ENCODE results near the gene ARHGAP23.
"Not testable (repeated sequence)": the region's sequence is repeated elsewhere in the genome, so short reads cannot be mapped to it uniquely, and the experiment has no call there.

Gene ARHGAP23

DNA sequence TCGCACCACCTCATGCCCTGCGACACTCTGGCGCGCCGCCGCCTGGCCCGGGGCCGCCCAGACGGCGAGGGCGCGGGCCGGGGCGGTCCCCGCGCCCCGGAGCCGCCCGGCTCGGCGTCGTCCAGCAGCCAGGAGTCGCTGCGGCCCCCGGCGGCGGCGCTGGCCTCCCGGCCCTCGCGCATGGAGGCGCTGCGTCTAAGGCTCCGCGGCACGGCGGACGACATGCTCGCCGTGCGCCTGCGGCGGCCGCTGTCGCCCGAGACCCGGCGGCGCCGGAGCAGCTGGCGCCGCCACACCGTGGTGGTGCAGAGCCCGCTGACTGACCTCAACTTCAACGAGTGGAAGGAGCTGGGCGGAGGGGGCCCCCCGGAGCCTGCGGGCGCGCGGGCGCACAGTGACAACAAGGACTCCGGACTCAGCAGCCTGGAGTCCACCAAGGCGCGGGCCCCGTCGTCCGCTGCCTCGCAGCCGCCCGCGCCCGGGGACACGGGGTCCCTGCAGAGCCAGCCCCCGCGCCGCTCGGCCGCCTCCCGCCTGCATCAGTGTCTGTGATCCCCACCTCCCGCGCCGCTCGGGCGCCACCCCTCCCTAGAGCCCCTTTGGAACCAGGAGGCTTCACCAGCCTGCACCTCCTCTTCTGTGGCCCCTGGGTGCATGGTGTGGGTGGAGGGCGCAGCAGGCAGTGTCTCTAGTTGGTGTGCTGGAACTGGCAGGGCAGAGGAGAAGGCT is 82.3 kb downstream of the ARHGAP23 start:
- TF ChIP-seq GATA1 (IDR thresholded peaks at IDR 0.05; ENCODE audit: low read depth, low read length) = no peak
- TF ChIP-seq POLR2A (IDR thresholded peaks at IDR 0.05; ENCODE audit: low read length) = no peak
- DNase-seq = peak; percentile 61 to 66

DNA sequence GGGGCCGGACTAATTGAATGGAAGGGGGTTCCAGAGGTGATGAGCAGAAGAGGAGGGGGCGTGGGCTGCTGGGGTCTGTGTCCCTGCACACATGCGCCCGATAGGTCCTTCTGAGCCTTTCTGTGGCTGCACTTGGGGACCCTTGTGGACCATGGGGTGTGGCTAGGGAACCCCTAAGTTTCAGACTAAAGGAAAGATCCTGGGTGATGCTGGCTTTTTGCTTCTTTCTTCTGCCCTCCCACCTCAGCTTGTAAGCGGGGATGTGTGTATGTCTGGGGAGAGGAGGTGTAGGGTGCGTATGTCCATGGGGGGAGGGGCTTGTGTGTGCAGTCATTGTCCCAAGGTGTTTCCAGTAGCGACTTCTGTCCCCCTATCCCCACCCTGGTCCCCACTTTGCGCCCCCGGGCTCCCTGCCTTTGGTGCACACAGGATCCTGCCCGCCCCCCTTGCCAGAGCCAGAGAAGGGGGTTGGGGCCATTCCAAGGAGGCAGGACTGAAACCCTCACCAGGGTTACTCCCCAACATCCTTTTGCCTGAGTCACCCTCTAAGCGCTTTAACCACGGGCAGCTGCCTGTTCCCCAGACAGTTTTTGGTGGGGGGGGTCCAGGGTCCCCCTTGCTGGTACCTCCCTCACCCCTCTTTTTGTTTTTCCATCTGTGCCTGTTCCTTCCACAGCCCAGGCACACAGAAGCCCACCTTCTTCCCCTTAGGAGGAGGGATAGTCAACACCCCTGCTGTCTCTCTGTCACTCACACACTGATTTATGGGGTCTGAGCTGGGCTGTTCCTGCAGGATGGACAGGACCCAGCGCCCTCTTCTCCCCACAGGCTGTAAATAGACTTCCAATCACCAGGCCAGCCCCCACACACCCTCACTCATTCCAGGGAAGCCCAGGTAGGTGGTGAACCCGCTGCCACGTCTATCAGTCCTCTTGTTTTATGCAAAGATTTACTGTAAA is 83.2 kb downstream of the ARHGAP23 start:
- TF ChIP-seq POLR2A (IDR thresholded peaks at IDR 0.05; ENCODE audit: low read length) (no peak), GATA1 (IDR thresholded peaks at IDR 0.05; ENCODE audit: low read depth, low read length) (no peak)
- no peak for DNase-seq

DNA sequence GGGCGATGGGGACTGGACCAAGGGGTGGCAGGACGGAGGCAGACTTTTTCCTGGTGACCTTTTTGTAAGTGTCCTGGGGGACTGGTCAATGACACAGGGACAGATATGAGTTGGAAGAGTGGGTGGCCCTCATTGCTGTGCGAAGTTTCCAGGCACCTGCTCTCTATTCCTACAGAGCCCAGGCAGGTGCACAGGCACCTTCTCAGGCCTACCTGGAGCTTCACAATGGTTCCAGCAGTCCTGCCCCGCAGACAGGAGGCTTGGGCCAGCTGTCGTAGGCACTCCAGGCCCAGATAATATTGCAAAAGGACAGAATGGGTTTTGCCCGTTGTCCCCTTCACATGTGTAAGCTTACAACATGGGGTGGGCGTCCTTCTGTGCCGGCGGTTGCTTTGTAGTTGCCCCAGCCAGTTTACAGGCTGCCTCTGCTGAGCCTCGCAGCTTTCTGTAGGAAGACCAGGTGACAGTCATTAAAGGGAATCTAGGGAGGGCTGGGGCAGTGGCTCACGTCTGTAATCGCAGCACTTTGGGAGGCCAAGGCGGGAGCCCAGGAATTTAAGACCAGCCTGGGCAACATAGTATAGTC is 84.3 kb downstream of the ARHGAP23 start:
- no peak for DNase-seq
- TF ChIP-seq POLR2A (IDR thresholded peaks at IDR 0.05; ENCODE audit: low read length) (no peak), GATA1 (IDR thresholded peaks at IDR 0.05; ENCODE audit: low read depth, low read length) (no peak)

DNA sequence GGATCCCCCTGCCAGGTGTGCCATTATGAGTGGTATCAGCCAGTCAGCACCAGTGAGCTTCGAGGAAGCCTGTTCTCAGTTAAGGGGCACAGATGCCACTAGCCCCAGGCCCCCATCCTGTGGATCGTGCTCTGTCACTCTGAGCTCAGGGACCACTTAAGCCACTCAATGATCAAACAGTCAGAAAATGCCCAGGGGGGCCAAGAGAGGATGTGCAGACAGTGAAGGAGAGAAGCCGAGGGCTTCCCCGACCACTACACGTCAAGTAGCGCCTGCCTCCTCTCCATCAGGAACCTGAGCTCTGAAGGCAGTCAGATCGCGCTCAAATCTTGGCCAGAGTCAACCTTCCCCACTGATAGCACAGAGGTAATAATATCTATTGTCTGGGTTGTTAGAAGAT is 98.3 kb downstream of the ARHGAP23 start:
- not testable (repeated sequence) for DNase-seq

DNA sequence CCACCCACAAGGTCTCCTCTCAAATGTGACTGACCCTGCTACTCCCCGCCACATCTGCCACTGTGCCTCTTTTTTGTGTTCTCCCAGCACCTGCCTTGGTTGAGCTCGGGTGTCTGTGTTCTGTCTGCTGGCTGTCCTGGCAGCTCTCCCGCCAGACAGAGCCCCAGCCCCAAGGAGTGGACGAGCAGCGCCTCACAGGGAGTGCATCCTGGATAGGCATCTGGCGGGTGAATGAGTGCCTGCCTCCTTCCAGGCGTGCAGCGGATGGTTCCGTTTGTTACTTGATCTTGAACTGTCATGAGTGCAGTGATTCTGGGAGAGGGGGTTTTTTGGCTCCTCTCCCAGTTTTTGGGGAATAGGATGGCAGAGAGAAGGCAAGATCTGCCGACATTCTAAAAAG is 99.9 kb downstream of the ARHGAP23 start:
- not testable (repeated sequence) for DNase-seq

DNA sequence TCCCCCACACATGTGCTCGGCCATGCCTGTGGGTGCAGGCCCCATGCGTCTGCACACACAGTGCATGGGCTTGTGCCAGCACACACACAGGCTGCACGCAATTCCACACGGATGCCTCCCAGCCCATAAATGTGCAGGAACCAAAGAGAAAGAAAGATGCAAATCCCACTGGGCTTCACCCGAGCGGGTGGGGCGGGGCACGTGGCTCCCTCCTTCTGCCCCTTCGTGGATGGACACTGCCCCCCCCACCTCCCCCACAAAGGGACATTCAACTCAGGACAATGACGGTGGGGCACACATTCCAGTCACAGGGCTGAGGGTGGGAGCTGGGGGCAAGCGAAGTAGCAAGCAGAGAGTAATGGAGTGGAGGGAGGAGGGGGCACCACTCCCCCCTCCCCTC is 102.6 kb downstream of the ARHGAP23 start:
- not testable (repeated sequence) for DNase-seq

DNA sequence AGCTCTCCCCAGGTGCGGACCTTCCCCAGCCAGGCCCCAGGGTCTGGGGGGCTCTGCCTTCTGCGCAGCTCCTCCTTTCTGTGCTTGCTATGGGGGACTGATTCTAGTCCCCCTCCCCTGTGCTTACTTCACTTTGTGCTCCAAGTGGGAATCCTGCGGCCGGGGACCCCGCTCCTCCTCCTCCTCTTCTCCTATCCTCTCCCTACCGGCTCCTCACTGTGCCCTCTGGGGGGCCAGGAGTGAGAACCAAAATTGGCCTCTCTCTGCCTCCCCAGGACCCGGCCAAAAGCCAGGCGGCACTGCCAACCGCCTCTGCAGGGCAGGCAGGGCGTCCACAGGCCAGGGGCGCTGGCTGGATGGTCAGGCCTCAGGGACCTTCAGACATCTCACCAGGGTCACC is 103.5 kb downstream of the ARHGAP23 start:
- DNase-seq = not testable (repeated sequence)

DNA sequence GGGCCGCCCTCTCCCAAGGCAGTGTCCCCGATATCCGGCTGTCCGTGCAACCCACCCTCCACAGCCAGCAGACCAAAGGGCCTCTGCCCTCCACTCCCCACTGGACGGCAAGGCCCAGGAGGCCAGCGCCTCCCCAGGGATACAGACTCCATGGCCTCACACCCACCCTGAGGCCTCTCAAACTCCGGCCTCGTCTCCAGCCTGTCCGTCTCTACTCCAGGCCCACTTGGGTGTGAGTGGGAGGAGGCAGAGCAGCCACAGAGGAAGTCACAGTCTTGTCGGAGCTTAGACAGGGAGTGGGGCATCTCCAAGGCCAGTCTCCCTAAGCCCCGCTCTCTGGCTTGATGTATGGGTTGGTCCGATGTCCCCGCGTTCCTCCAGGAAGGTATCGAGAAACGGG is 104.2 kb downstream of the ARHGAP23 start:
- no peak for DNase-seq
- TF ChIP-seq POLR2A (IDR thresholded peaks at IDR 0.05; ENCODE audit: low read length) (no peak), GATA1 (IDR thresholded peaks at IDR 0.05; ENCODE audit: low read depth, low read length) (no peak)

DNA sequence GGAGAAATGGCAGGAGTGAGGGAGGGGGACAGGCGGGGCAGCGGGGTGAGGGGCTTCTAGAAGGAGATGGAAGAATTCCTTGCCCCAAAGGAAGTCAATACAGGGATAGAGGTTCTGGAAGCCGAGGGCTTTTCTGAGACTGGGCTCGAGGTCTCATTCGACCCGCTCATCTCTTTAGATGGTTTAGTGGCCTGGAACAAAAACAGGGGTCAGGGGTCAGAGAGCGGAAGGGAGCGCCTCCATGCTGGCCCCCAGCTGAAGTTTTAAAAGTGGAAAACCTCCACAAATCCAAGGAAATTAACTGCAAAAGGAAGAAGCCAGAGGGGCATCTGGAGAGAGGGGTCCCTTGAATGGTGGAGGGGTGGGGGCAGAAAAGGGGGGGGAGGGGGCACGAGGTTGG is 105.0 kb downstream of the ARHGAP23 start:
- TF ChIP-seq GATA1 (IDR thresholded peaks at IDR 0.05; ENCODE audit: low read depth, low read length) (no peak), POLR2A (IDR thresholded peaks at IDR 0.05; ENCODE audit: low read length) (no peak)
- no peak for DNase-seq

DNA sequence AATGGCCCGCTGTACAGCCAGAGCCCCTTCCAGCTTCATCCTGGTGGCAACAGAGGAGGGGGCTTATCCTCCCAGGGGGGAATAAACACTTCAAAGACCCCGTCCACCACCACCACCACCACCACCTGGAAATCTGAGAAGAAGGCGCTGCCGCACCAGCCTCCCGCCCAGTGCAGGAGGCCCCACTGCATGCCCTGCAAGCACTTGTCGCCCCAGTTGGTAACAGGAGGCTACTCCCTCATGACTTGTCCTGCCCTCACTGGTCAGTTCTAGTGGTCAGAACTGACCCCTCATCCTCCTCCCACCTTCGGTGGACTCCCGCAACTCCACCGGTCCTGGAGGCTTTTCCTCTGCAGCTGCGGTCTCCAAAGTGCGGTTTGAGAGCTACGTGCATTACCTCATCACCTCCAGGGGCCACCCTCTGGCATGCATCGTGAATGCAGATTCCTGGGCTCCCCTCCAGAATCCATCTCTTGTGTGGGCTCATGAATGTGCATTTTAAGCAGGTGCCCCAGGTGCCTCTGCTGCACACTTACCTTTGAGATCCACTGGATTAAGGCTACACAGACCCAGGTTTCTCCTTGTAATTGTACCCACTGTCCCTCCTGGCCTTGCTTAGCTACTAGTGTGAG is 105.7 kb downstream of the ARHGAP23 start:
- no peak for DNase-seq
- no peak for TF ChIP-seq POLR2A (IDR thresholded peaks at IDR 0.05; ENCODE audit: low read length)

DNA sequence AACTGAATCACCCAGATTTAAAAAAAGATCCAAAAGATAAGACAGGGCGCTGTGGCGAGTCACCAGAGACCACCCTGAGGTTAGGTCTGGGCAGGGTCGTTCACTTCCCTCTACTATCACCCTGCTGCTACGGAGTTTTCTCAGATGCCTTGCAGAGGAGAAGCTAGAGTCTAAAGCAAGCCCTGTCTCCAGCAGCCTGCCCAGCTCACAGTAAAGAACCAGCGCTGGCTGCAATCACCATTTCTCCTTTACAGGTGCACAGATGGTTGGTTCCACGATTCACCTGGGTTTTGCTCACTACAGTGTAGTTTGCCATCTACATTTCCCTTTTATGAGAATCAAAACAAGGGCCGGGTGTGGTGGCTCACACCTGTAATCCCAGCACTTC is 106.2 kb downstream of the ARHGAP23 start:
- DNase-seq = no peak
- TF ChIP-seq GATA1 (IDR thresholded peaks at IDR 0.05; ENCODE audit: low read depth, low read length) = no peak
- no peak for TF ChIP-seq POLR2A (IDR thresholded peaks at IDR 0.05; ENCODE audit: low read length)

DNA sequence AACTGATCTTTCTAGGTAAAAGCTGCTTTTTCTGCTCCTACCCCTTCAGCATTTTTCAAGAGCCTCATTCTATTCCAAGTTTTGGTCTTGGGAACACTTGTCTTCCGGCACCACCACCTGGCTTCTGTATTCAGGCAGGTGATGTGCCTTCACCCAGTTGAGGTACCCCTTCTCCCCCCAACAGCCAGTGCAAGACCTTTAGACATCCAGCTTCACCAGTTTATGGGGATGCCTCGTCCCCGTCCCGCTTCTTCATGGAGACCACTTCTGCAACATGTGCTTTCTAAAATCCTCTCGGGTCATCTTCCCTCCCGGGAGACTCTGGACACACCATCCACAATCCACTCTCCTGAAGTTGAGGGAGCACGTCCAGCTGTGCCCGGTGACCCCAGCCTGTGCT is 107.6 kb downstream of the ARHGAP23 start:
- no peak for TF ChIP-seq GATA1 (IDR thresholded peaks at IDR 0.05; ENCODE audit: low read depth, low read length)
- no peak for TF ChIP-seq POLR2A (IDR thresholded peaks at IDR 0.05; ENCODE audit: low read length)
- no peak for DNase-seq

DNA sequence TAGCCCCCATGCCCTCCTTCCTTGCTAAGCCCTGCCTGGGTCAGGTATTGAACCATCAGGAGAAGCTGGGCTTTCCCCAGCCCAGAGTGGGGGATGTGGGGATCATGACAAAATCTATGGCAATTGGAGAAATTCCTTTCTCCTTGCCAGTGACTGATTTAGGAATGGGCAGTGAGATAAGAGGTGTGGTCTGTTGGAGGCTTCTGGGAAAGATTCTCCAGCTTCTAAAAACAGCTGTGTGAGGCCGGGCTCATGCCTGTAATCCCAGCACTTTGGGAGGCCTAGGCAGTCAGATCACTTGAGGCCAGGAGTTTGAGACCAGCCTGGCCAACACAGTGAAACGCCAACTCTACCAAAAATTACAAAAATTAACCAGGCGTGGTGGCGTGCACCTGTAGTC is 108.4 kb downstream of the ARHGAP23 start:
- TF ChIP-seq POLR2A (IDR thresholded peaks at IDR 0.05; ENCODE audit: low read length) (no peak), GATA1 (IDR thresholded peaks at IDR 0.05; ENCODE audit: low read depth, low read length) (no peak)
- no peak for DNase-seq

DNA sequence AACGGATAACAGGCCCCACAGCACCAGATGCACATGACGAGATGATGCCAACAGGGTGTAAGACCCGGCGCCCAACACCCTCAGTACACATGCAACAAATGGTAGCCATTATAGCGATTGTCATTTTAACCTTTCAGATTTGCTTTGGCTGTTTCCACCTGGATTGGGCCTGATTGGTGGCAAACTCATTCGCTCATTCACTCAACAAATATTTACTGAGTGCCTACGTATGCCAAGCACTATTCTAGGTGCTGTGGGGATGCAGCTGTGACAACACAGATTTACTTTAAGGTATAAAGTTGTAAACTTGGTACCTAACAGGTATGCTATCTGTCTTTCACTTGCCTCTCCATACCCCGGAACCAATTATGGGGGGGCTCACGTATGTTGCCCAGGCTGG is 110.6 kb downstream of the ARHGAP23 start:
- no peak for DNase-seq
- TF ChIP-seq GATA1 (IDR thresholded peaks at IDR 0.05; ENCODE audit: low read depth, low read length) (no peak), POLR2A (IDR thresholded peaks at IDR 0.05; ENCODE audit: low read length) (no peak)

DNA sequence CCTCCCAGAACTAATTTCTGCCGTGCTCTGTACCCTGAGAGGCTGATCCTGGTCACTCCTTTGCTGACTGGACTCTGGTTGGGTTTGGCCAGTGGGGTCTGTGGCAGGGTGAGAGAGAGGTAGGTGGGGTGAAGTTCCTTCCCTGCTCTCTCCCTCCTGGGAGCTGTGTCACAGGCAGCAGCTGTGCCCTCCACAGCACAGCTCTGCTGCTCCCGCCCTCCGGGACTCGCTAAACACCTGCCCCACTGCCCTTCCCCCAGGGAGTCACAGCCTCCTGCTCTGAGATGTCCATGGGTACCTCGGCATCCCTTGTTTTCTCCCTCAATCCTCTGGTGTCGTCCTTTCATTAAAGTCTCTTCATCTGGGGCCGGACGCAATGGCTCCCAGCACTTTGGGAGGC is 111.1 kb downstream of the ARHGAP23 start:
- no peak for TF ChIP-seq POLR2A (IDR thresholded peaks at IDR 0.05; ENCODE audit: low read length)
- no peak for TF ChIP-seq GATA1 (IDR thresholded peaks at IDR 0.05; ENCODE audit: low read depth, low read length)
- DNase-seq = no peak

Measured in erythroblast (primary cell).